Measurements from ENCODE around the gene FGFR3. TPM values are rescaled to one million over a fixed set of nuclear protein-coding genes. Genes with fewer than 3 reads are reported as not detected.
A peak's percentile ranks its signal among the peaks of the same experiment; 100 is the strongest.

Gene FGFR3
- total RNA-seq, 1 donor from 2014 or later = 30.9 TPM

DNA sequence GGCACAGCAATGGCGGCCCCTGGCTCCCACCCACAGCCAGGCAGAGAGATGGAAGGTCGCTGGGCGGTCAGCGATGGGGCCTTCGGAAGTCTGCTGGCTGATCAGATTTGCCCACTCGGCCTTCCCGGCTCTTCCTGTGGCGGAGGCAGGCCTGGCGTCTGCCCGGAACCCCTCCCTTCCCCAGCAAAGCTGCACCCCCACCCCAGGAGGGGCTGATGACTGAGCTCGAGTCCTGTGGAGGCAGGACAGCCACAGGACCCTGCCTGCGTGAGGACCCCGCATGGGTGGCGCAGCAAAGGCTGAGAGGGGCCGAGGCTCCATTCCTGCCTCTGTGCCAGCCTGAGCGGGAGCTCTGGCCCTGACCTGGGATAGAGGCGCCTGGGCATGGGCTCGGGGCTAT lies 37.0 kb upstream of the FGFR3 start:
- H3K36me3 Mint-ChIP-seq = no peaks in the 10 kb centered on the region
- peaks cover 10% of the 10 kb centered on the region for H3K4me1 Mint-ChIP-seq
- no peak for DNase-seq (ENCODE audit: low spot score in 2 of 2, unreplicated experiment in 2 of 2)
- no peaks in the 10 kb centered on the region for H3K9me3 Mint-ChIP-seq
- TF ChIP-seq, protein P1, sequence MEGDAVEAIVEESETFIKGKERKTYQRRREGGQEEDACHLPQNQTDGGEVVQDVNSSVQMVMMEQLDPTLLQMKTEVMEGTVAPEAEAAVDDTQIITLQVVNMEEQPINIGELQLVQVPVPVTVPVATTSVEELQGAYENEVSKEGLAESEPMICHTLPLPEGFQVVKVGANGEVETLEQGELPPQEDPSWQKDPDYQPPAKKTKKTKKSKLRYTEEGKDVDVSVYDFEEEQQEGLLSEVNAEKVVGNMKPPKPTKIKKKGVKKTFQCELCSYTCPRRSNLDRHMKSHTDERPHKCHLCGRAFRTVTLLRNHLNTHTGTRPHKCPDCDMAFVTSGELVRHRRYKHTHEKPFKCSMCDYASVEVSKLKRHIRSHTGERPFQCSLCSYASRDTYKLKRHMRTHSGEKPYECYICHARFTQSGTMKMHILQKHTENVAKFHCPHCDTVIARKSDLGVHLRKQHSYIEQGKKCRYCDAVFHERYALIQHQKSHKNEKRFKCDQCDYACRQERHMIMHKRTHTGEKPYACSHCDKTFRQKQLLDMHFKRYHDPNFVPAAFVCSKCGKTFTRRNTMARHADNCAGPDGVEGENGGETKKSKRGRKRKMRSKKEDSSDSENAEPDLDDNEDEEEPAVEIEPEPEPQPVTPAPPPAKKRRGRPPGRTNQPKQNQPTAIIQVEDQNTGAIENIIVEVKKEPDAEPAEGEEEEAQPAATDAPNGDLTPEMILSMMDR (IDR thresholded peaks at IDR 0.05; ENCODE audit: unreplicated experiment) = no peak
- no peaks in the 10 kb centered on the region for H3K27me3 Mint-ChIP-seq (ENCODE audit: low read depth)
- H3K27ac Mint-ChIP-seq = no peak overlapping the region
- H3K4me3 Mint-ChIP-seq = no peak overlapping the region

DNA sequence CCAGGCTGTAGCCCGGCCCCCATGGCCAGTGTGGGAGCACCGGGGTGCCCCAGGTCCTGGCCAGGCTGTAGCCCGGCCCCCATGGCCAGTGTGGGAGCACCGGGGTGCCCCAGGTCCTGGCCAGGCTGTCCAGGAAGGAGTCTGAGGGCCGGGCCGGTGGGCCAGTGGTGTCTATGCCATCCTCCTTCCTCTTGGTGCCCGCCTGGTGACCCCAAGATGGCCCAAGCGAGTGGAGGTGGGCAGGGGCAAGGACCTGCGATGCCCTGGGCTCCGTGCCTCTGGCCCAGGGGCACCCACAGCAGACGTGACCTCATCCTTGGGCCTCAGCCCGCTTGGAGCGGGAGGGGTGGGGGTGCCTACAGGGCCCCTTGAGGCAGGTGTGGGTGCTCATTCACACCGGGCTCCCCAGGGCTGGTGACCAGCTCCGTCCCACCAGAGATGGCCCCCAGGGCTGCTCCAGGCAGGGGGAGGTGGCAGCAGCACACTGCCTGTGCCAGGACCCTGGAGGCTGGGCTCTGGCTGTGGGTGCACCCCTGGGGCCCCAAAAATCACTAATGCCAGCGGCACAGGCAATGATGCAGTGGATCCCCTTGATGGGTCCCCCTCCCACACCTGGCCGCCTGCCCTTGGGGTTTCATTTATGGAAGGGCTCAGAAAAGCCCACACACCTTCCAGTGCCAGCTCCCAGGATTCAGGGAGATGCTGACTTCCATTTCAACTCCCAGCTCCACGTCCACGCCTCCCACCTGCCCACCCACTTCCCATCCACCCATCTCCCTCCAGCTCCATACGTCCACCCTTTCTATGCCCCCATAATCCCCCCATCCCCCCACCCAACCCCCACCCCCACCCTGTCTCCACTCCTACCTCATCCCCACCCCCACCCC lies 36.0 kb upstream of the FGFR3 start:
- peaks cover 10% of the 10 kb centered on the region for H3K4me1 Mint-ChIP-seq
- H3K36me3 Mint-ChIP-seq = no peaks in the 10 kb centered on the region
- H3K4me3 Mint-ChIP-seq = no peak overlapping the region
- TF ChIP-seq, protein P1 (IDR thresholded peaks at IDR 0.05; ENCODE audit: unreplicated experiment) = no peak
- H3K27ac Mint-ChIP-seq = no peak overlapping the region
- H3K9me3 Mint-ChIP-seq = no peaks in the 10 kb centered on the region
- DNase-seq (ENCODE audit: low spot score in 2 of 2, unreplicated experiment in 2 of 2) = no peak
- no peaks in the 10 kb centered on the region for H3K27me3 Mint-ChIP-seq (ENCODE audit: low read depth)

DNA sequence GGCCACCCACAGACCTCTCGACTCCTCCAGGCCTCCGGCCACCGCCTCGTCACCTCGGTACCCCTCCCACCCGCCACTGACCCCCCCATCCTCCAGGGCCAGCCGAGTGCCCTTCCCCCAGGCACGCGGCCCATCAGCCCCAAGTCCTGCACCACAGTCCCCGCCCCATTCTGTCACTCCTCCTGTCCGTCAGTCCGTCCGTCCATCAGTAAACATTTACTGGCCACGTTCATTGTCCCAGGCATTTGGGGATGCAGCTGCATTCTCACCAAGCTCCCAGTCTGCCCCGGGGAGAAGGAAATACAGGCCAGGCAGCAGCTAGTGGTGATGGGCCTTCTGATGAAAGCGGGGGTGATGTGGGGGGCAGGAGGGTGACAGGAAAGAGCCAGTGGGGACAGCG lies 35.3 kb upstream of the FGFR3 start:
- H3K4me3 Mint-ChIP-seq = no peak overlapping the region
- no peak overlapping the region for H3K27ac Mint-ChIP-seq
- TF ChIP-seq, protein P1 (IDR thresholded peaks at IDR 0.05; ENCODE audit: unreplicated experiment) = no peak
- no peaks in the 10 kb centered on the region for H3K9me3 Mint-ChIP-seq
- H3K36me3 Mint-ChIP-seq = no peaks in the 10 kb centered on the region
- no peaks in the 10 kb centered on the region for H3K27me3 Mint-ChIP-seq (ENCODE audit: low read depth)
- DNase-seq (ENCODE audit: low spot score in 2 of 2, unreplicated experiment in 2 of 2) = no peak
- H3K4me1 Mint-ChIP-seq = peaks cover 10% of the 10 kb centered on the region

DNA sequence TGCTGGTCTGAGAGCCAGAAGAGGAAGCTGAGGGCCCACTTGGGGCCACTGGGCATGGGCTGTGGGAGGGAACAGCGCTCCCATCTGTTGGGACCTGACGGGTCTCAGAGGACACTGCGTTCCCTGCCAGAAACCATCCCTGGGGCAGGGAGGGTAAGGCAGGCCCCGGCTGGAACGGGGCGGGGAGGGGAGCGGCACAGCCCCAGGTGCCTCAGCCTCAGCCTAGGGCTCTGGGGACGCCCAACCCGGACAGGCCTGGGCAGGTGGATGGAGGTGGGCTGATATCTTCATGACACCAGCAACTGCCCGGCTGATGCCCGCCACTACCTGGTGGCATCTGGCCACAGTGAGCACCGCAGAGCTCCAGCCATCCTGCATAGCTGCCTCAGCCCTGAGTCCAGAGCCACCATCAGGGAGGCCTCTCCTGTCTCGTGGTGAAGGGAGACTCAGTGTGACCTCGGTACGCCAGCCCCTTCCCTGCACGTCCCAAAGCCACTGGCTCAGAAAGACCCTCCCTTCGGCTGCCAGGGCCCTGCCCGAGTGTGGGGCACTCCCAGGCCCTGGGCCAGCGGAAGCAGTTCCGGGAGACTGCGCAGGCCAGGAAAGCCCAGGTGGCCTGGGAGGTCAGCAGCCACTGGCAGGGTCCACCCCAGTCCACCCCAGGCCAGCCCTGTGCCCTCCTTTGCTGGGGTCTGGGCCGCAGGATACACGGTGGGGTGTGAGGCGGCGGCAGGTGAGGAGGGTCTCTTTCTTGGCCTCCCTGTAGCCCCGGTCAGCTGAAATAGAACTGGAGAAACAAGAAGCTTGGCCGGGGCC lies 34.6 kb upstream of the FGFR3 start:
- Mint-ChIP-seq H3K4me1 (peaks cover 10% of the 10 kb centered on the region), H3K27ac (no peak overlapping the region), H3K4me3 (no peak overlapping the region), H3K36me3 (no peaks in the 10 kb centered on the region), H3K27me3 (ENCODE audit: low read depth) (no peaks in the 10 kb centered on the region), H3K9me3 (no peaks in the 10 kb centered on the region)
- TF ChIP-seq, protein P1 (IDR thresholded peaks at IDR 0.05; ENCODE audit: unreplicated experiment) = no peak
- no peak for DNase-seq (ENCODE audit: low spot score in 2 of 2, unreplicated experiment in 2 of 2)

DNA sequence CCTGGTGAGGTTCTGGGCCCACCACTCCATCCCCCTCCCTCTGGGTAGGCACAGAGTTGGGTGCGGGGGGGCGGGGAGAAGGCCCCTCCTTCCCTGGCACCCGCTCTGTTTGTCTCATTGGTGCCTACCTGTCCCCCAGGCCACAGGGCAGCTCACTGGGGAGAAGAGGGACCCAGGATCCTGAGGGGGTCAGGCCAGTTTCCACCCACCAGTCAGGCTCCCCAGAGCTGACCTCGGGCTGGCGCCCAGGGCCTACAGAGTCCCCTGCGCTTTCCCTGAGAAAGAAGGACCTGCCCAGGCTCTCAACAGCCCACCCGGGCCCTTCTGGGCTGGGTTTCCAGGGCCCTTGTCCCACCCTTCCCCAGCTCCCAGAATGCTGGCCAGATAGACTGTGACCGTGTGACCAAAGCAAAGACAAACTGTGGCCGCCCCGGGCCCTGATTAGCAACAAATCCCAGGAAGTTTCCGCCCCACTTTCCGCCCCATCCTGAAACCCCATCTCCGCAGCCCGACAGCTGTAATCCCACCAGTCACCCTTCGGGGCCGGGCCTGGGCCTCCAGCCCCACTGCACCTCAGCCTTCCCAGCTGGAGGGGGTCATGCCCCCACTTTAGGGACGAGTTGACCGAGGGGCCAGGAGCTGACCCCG lies 33.8 kb upstream of the FGFR3 start:
- H3K27me3 Mint-ChIP-seq (ENCODE audit: low read depth) = no peaks in the 10 kb centered on the region
- no peak for DNase-seq (ENCODE audit: low spot score in 2 of 2, unreplicated experiment in 2 of 2)
- peaks cover 13% of the 10 kb centered on the region for H3K4me1 Mint-ChIP-seq
- H3K9me3 Mint-ChIP-seq = no peaks in the 10 kb centered on the region
- H3K27ac Mint-ChIP-seq = peak overlapping the region; percentile 25
- H3K36me3 Mint-ChIP-seq = no peaks in the 10 kb centered on the region
- no peak overlapping the region for H3K4me3 Mint-ChIP-seq
- TF ChIP-seq, protein P1 (IDR thresholded peaks at IDR 0.05; ENCODE audit: unreplicated experiment) = no peak
